GM23338 (cell line): Measurements from ENCODE around the gene OARD1. TPM values are rescaled to one million over a fixed set of nuclear protein-coding genes. Genes with fewer than 3 reads are reported as not detected.

Experiments used
- CREB1 ChIP-seq: fragments of 250-450 bp; sonication (Bioruptor Pico); IDR thresholded peaks from 2 replicates; pipeline ENCODE4 v1.5.0; 2020; ENCODE audit warnings: low read depth, mild to moderate bottlenecking, moderate library complexity
- EZH2 ChIP-seq: fragments of 200-600 bp; sonication (generic); IDR thresholded peaks from one replicate; pipeline ENCODE4 v1.8.0; 2017; ENCODE audit warnings: antibody characterized with exemption, mild to moderate bottlenecking, low read depth; ENCODE audit not compliant: unreplicated experiment
- EZH2phosphoT487 ChIP-seq: fragments of 200-600 bp; sonication (generic); IDR thresholded peaks from one replicate; pipeline ENCODE4 v1.8.1; 2018; ENCODE audit warnings: antibody characterized with exemption; ENCODE audit not compliant: unreplicated experiment
- REST ChIP-seq: IDR thresholded peaks from one replicate; pipeline ENCODE4 v1.6.1; 2018; ENCODE audit warnings: antibody characterized with exemption; ENCODE audit not compliant: unreplicated experiment
- ZNF462 ChIP-seq: fragments of 250-450 bp; sonication (Bioruptor Pico); IDR thresholded peaks from 2 replicates; pipeline ENCODE4 v1.5.0; 2020; ENCODE audit warnings: mild to moderate bottlenecking, moderate library complexity
- polyA plus RNA-seq: library from polyadenylated mRNA; unstranded; fragments of >200 nt; fragmentation: Nextera tagmentation; extraction: Ambion mirVana; gene quantifications from 2 replicates; pipeline ENCODE4 v1.2.1, GENCODE V29; 2016
- total RNA-seq: library from RNA; depleted of rRNA; stranded (reverse); fragments of >200 nt; shearing (Covaris generic); gene quantifications from 2 replicates; pipeline ENCODE4 v1.2.3, GENCODE V29; 2014
- TF ChIP-seq, protein P1 (sequence below): IDR thresholded peaks from 2 replicates; pipeline ENCODE4 v1.6.1; 2016; ENCODE audit warnings: antibody characterized with exemption
- TF ChIP-seq, protein P2 (sequence below), 2 experiments: fragments of 200-600 bp in 1 of 2; sonication (generic) in 1 of 2; conservative IDR thresholded peaks; 2 replicates each; pipeline versions ENCODE4 v1.5.1 to v1.6.1; 2016 to 2017; ENCODE audit warnings: antibody characterized with exemption in 2 of 2, low read depth in 2 of 2, mild to moderate bottlenecking in 2 of 2, moderate library complexity in 1 of 2

The OARD1 gene
- total and polyA plus RNA-seq, 2 experiments from 2014 or later = 25.9 to 60.8 TPM

- TF ChIP-seq ZNF462 = no peak
- TF ChIP-seq EZH2 = no peak
- TF ChIP-seq REST = no peak
- TF ChIP-seq EZH2phosphoT487 = no peak
- TF ChIP-seq, protein P1, sequence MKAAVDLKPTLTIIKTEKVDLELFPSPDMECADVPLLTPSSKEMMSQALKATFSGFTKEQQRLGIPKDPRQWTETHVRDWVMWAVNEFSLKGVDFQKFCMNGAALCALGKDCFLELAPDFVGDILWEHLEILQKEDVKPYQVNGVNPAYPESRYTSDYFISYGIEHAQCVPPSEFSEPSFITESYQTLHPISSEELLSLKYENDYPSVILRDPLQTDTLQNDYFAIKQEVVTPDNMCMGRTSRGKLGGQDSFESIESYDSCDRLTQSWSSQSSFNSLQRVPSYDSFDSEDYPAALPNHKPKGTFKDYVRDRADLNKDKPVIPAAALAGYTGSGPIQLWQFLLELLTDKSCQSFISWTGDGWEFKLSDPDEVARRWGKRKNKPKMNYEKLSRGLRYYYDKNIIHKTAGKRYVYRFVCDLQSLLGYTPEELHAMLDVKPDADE = no peak
- no peak for TF ChIP-seq CREB1
- TF ChIP-seq, protein P2, sequence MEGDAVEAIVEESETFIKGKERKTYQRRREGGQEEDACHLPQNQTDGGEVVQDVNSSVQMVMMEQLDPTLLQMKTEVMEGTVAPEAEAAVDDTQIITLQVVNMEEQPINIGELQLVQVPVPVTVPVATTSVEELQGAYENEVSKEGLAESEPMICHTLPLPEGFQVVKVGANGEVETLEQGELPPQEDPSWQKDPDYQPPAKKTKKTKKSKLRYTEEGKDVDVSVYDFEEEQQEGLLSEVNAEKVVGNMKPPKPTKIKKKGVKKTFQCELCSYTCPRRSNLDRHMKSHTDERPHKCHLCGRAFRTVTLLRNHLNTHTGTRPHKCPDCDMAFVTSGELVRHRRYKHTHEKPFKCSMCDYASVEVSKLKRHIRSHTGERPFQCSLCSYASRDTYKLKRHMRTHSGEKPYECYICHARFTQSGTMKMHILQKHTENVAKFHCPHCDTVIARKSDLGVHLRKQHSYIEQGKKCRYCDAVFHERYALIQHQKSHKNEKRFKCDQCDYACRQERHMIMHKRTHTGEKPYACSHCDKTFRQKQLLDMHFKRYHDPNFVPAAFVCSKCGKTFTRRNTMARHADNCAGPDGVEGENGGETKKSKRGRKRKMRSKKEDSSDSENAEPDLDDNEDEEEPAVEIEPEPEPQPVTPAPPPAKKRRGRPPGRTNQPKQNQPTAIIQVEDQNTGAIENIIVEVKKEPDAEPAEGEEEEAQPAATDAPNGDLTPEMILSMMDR (conservative IDR thresholded peaks at IDR 0.05; ENCODE audit: low read depth in 2 of 2) = no peak
These were observed 31.1 kb downstream of the OARD1 start (continued) for GRCh38 chr6:41040940-41041536.
